Tibial nerve (tissue), 4 donors: ENCODE data around the gene GPR82.

Experiments used
- CTCF ChIP-seq, 5 experiments: fragments of 200-600 bp in 3 of 5; fragments of 450-650 bp in 2 of 5; sonication (generic) in 3 of 5; IDR thresholded peaks; one replicate each; pipeline ENCODE4 v1.5.1; 2016 to 2019; ENCODE audit warnings: antibody characterized with exemption in 5 of 5, mild to moderate bottlenecking in 3 of 5, moderate library complexity in 2 of 5
- EP300 ChIP-seq, 2 donors: sonication (generic); formaldehyde crosslinking; IDR thresholded peaks; one replicate each; pipeline ENCODE4 v1.6.1; 2017; ENCODE audit warnings: antibody characterized with exemption in 2 of 2, mild to moderate bottlenecking in 1 of 2
- POLR2A ChIP-seq, 2 donors: fragments of 450-650 bp; IDR thresholded peaks; one replicate each; pipeline ENCODE4 v1.6.1; 2017; ENCODE audit warnings: antibody characterized with exemption in 2 of 2, mild to moderate bottlenecking in 2 of 2, moderate library complexity in 2 of 2

DNA sequence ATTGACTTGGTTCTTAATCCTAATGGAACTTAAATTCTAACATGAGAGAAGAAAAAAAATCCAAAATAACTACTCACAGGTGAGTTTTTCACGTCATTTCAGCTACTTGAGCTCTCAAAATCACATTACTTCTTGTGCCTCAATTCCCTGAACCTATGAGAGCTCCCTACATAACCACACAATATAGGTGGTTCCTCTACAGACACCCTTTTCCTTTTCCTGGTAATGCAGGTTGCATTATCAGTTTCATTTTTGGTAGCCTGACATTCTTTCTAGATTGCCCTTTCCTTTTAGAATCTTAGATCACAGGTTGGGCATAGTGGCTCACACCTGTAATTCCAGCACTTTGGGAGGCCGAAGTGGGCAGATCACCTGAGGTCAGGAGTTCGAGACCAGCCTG is 31.0 kb upstream of the GPR82 start:
- TF ChIP-seq CTCF (IDR thresholded peaks at IDR 0.05) (no peak), POLR2A (IDR thresholded peaks at IDR 0.05) (no peak), EP300 (IDR thresholded peaks at IDR 0.05) (no peak)
